ENCODE data around the gene SCUBE2.

The SCUBE2 gene

DNA sequence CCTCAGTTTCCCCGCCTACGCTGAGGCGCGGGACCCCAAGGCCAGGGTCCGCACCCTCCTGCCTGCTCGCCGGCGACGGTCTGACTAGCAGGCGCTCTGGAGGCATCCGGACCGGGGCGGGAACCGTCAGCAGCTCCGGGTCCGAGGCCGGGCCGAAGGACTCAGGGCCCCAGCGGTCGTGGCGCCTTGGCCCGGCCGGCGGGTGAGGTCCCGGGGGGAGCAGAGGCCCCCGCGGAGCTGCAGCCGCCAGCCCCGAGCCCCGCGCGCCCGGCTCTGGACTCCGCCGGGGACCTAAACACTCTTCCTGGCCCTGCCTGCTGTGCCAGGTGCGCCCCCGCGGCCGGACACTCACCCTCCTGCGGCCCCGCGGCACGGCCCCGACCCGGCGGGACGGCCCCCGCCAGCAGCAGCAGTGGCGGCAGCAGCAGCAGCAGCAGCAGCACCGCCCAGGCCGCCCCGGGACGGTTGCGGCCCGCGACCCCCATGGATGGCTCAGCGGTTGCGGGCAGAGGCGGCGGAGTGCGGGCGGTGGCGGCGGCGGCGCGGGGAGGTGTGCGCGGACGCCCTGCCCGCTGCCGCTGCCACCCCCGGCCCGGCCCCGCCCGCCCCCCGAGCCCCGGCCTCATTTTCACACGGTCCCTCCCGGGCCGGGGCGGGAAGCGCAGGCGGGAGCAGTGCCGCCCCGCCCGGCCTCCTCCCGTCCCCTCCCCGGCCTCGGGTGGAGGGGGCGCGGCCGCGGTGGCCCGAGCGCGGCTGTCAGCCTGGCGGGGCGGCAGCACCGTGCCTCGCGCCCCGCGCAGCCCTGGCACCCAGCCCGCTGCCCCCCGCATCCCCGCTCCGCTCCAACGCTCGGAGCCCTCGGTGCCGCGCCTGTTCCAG is at the start of gene SCUBE2:
TSS of gene SCUBE2 (minus strand) at position 556 of the 879 bp plus-strand sequence. CDS start at position 485, 71 bp downstream.
- TF ChIP-seq CTCF (IDR thresholded peaks at IDR 0.05): no peak
- peaks cover 0 to 5% of the 10 kb centered on the region in 2 experiments for H3K4me1 ChIP-seq (ENCODE audit: control insufficient read depth in 1 of 2, insufficient read depth in 1 of 2, low read depth in 1 of 2, low read length in 1 of 2)
- no peak within 1 kb of the TSS for H3K27ac ChIP-seq
- H3K27me3 ChIP-seq: peaks cover 79% of the 10 kb centered on the region
- no peaks in the 10 kb centered on the region for H3K36me3 ChIP-seq
- no peak within 1 kb of the TSS for H3K4me3 ChIP-seq (ENCODE audit: low read depth in 1 of 2, low read length in 1 of 2)
- no peaks in the 10 kb centered on the region for H3K9me3 ChIP-seq

GRCh38 chr11:9141186-9141585 is 49.8 kb upstream of the SCUBE2 start:
- H3K27ac ChIP-seq: no peak overlapping the region
- H3K9me3 ChIP-seq: no peaks in the 10 kb centered on the region
- H3K4me1 ChIP-seq (ENCODE audit: control insufficient read depth in 1 of 2, insufficient read depth in 1 of 2, low read depth in 1 of 2, low read length in 1 of 2): no peaks in the 10 kb centered on the region
- TF ChIP-seq CTCF (IDR thresholded peaks at IDR 0.05): no peak
- H3K27me3 ChIP-seq: no peaks in the 10 kb centered on the region
- H3K4me3 ChIP-seq (ENCODE audit: low read depth in 1 of 2, low read length in 1 of 2): no peak overlapping the region
- peaks cover 97% of the 10 kb centered on the region for H3K36me3 ChIP-seq

- no peak overlapping the region for H3K4me3 ChIP-seq (ENCODE audit: low read depth in 1 of 2, low read length in 1 of 2)
- peaks cover 96% of the 10 kb centered on the region for H3K36me3 ChIP-seq
- peak overlapping the region; percentile 9 for H3K27ac ChIP-seq
- no peaks in the 10 kb centered on the region for H3K27me3 ChIP-seq
- H3K9me3 ChIP-seq: no peaks in the 10 kb centered on the region
- TF ChIP-seq CTCF (IDR thresholded peaks at IDR 0.05): no peak
- no peaks in the 10 kb centered on the region for H3K4me1 ChIP-seq (ENCODE audit: control insufficient read depth in 1 of 2, insufficient read depth in 1 of 2, low read depth in 1 of 2, low read length in 1 of 2)
Observed at GRCh38 chr11:9139628-9140357, 48.4 kb upstream of the SCUBE2 start.

GRCh38 chr11:9138612-9139579 is 47.5 kb upstream of the SCUBE2 start:
- no peaks in the 10 kb centered on the region for H3K9me3 ChIP-seq
- H3K4me3 ChIP-seq (ENCODE audit: low read depth in 1 of 2, low read length in 1 of 2): no peak overlapping the region
- H3K27me3 ChIP-seq: no peaks in the 10 kb centered on the region
- peaks cover 94% of the 10 kb centered on the region for H3K36me3 ChIP-seq
- H3K4me1 ChIP-seq (ENCODE audit: control insufficient read depth in 1 of 2, insufficient read depth in 1 of 2, low read depth in 1 of 2, low read length in 1 of 2): no peaks in the 10 kb centered on the region
- peak overlapping the region; percentile 39 for H3K27ac ChIP-seq
- no peak for TF ChIP-seq CTCF (IDR thresholded peaks at IDR 0.05)

GRCh38 chr11:9138133-9138453 is 46.7 kb upstream of the SCUBE2 start:
- peaks cover 93% of the 10 kb centered on the region for H3K36me3 ChIP-seq
- no peak for TF ChIP-seq CTCF (IDR thresholded peaks at IDR 0.05)
- H3K4me3 ChIP-seq (ENCODE audit: low read depth in 1 of 2, low read length in 1 of 2): no peak overlapping the region
- H3K27ac ChIP-seq: peak overlapping the region; percentile 32
- no peaks in the 10 kb centered on the region for H3K27me3 ChIP-seq
- H3K4me1 ChIP-seq (ENCODE audit: control insufficient read depth in 1 of 2, insufficient read depth in 1 of 2, low read depth in 1 of 2, low read length in 1 of 2): no peaks in the 10 kb centered on the region
- no peaks in the 10 kb centered on the region for H3K9me3 ChIP-seq

Measured in neutrophil (primary cell).